OCI-LY1 (cell line): Measurements from ENCODE around the gene ARHGAP24.

ENCODE experiments used
- H2AFZ ChIP-seq: fragments of 200-600 bp; sonication (generic), shearing (Covaris generic); 2 replicates; pipeline ENCODE4 v1.6.0; 2014; ENCODE audit warnings: antibody characterized with exemption, mild to moderate bottlenecking, low read length
- H3F3A ChIP-seq: fragments of 200-600 bp; sonication (generic), shearing (Covaris generic); 2 replicates; pipeline ENCODE4 v1.6.0; 2014; ENCODE audit warnings: mild to moderate bottlenecking, antibody characterized with exemption, low read length, moderate library complexity; ENCODE audit not compliant: insufficient read depth
- H3K27ac ChIP-seq: fragments of 200-600 bp; sonication (generic); 2 replicates; pipeline ENCODE4 v1.5.1; 2014; ENCODE audit warnings: low read length, mixed run types, mild to moderate bottlenecking, low read depth; ENCODE audit not compliant: poor library complexity, severe bottlenecking
- H3K27me3 ChIP-seq: fragments of 200-600 bp; sonication (generic); 2 replicates; pipeline ENCODE4 v1.6.0; 2014; ENCODE audit warnings: antibody characterized with exemption, mild to moderate bottlenecking, low read length, moderate library complexity; ENCODE audit not compliant: insufficient read depth
- H3K36me3 ChIP-seq: fragments of 200-600 bp; sonication (generic); 2 replicates; pipeline ENCODE4 v1.6.1; 2014; ENCODE audit warnings: mild to moderate bottlenecking, antibody characterized with exemption, low read length, moderate library complexity, mixed read lengths; ENCODE audit not compliant: insufficient read depth
- H3K4me1 ChIP-seq: fragments of 200-600 bp; sonication (generic); 2 replicates; pipeline ENCODE4 v1.5.1; 2014; ENCODE audit warnings: mild to moderate bottlenecking, low read length, moderate library complexity; ENCODE audit not compliant: insufficient read depth, severe bottlenecking
- H3K4me2 ChIP-seq: fragments of 200-600 bp; sonication (generic), shearing (Covaris generic); 2 replicates; pipeline ENCODE4 v1.6.1; 2014; ENCODE audit warnings: low read length
- H3K4me3 ChIP-seq: fragments of 200-600 bp; sonication (generic); 2 replicates; pipeline ENCODE4 v1.5.1; 2014; ENCODE audit warnings: low read length, low read depth, mild to moderate bottlenecking, mixed read lengths; ENCODE audit not compliant: poor library complexity, severe bottlenecking
- H3K79me2 ChIP-seq: fragments of 200-600 bp; shearing (Covaris generic); 2 replicates; pipeline ENCODE4 v1.6.1; 2016; ENCODE audit warnings: mixed run types, low read length, mixed read lengths; ENCODE audit not compliant: insufficient read depth
- H3K9ac ChIP-seq: fragments of 200-600 bp; sonication (generic), shearing (Covaris generic); 2 replicates; pipeline ENCODE4 v1.6.1; 2014; ENCODE audit warnings: mild to moderate bottlenecking, low read length, mixed read lengths
- H3K9me2 ChIP-seq: fragments of 200-600 bp; sonication (generic), shearing (Covaris generic); 2 replicates; pipeline ENCODE4 v1.6.1; 2014; ENCODE audit warnings: low read depth, mild to moderate bottlenecking, low read length, mixed read lengths
- H3K9me3 ChIP-seq: fragments of 200-600 bp; shearing (Covaris generic); 2 replicates; pipeline ENCODE4 v1.6.1; 2014; ENCODE audit warnings: low read length, mixed read lengths
- H4K20me1 ChIP-seq: fragments of 200-600 bp; sonication (generic), shearing (Covaris generic); 2 replicates; pipeline ENCODE4 v1.6.0; 2016; ENCODE audit warnings: mild to moderate bottlenecking, low read length; ENCODE audit not compliant: insufficient read depth
- EZH2 ChIP-seq: fragments of 200-600 bp; sonication (generic), shearing (Covaris generic); IDR thresholded peaks from 2 replicates; pipeline ENCODE4 v1.8.0; 2017; ENCODE audit warnings: borderline replicate concordance, mixed run types, mild to moderate bottlenecking, antibody characterized with exemption, low read length, moderate library complexity, mixed read lengths
- TF ChIP-seq, protein P1 (sequence below): fragments of 200-600 bp; sonication (generic), shearing (Covaris generic); IDR thresholded peaks from 2 replicates; pipeline ENCODE4 v1.5.1; 2017; ENCODE audit warnings: mild to moderate bottlenecking, antibody characterized with exemption, low read length, moderate library complexity, mixed read lengths

Gene ARHGAP24

DNA sequence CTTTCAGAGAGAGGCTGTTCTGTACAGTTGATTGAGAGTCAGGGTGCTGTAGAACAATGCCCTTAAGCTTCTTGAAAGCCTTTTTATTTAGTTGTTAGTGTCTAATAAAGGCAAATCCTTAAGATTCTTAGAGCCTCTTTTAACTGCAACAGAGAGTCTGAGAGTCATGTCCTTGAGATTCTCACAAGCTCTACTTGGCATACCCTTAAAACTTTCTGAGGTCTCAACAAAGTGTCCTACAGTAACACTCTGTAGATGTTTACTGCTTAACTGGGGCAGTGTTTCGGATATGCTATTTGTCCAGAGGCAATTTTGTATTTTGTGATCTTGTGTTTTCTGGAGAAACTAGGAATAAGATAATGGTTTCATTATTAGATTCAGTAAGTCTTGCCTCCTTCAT is 209.7 kb downstream of the ARHGAP24 start:
- Histone ChIP-seq H3K4me2 (no peak overlapping the region), H4K20me1 (no peaks in the 10 kb centered on the region), H2AFZ (no peak overlapping the region), H3K9ac (no peak overlapping the region), H3K36me3 (peaks cover 89% of the 10 kb centered on the region), H3K9me3 (no peaks in the 10 kb centered on the region; the same call in 1 of the 2 replicates), H3K27ac (peak overlapping the region; percentile 7), H3K79me2 (peaks cover 32% of the 10 kb centered on the region), H3K9me2 (no peaks in the 10 kb centered on the region), H3K4me3 (no peak overlapping the region), H3K4me1 (peaks cover 17% of the 10 kb centered on the region), H3K27me3 (no peaks in the 10 kb centered on the region), H3F3A (no peaks in the 10 kb centered on the region)
- no peak for TF ChIP-seq EZH2
- TF ChIP-seq, protein P1, sequence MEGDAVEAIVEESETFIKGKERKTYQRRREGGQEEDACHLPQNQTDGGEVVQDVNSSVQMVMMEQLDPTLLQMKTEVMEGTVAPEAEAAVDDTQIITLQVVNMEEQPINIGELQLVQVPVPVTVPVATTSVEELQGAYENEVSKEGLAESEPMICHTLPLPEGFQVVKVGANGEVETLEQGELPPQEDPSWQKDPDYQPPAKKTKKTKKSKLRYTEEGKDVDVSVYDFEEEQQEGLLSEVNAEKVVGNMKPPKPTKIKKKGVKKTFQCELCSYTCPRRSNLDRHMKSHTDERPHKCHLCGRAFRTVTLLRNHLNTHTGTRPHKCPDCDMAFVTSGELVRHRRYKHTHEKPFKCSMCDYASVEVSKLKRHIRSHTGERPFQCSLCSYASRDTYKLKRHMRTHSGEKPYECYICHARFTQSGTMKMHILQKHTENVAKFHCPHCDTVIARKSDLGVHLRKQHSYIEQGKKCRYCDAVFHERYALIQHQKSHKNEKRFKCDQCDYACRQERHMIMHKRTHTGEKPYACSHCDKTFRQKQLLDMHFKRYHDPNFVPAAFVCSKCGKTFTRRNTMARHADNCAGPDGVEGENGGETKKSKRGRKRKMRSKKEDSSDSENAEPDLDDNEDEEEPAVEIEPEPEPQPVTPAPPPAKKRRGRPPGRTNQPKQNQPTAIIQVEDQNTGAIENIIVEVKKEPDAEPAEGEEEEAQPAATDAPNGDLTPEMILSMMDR, result no peak

GRCh38 chr4:85686398-85686797 is 211.4 kb downstream of the ARHGAP24 start:
- Histone ChIP-seq H3K27me3 (no peaks in the 10 kb centered on the region), H3K9me3 (no peaks in the 10 kb centered on the region; the same call in 1 of the 2 replicates), H3K79me2 (peaks cover 47% of the 10 kb centered on the region), H2AFZ (no peak overlapping the region), H4K20me1 (no peaks in the 10 kb centered on the region), H3K9me2 (no peaks in the 10 kb centered on the region), H3K36me3 (peaks cover 90% of the 10 kb centered on the region), H3K4me2 (no peak overlapping the region), H3F3A (no peaks in the 10 kb centered on the region), H3K4me3 (no peak overlapping the region), H3K9ac (no peak overlapping the region), H3K27ac (no peak overlapping the region), H3K4me1 (peaks cover 3% of the 10 kb centered on the region)
- TF ChIP-seq, protein P1, result no peak
- TF ChIP-seq EZH2, result no peak

- H3K4me1 ChIP-seq, result peaks cover 20% of the 10 kb centered on the region
- no peak overlapping the region for H3K4me3 ChIP-seq
- no peak overlapping the region for H3K9ac ChIP-seq
- H3K27ac ChIP-seq, result no peak overlapping the region
- H3K36me3 ChIP-seq, result peaks cover 93% of the 10 kb centered on the region
- no peaks in the 10 kb centered on the region for H3K9me2 ChIP-seq
- peaks cover 5% of the 10 kb centered on the region; the same call in 1 of the 2 replicates for H3K9me3 ChIP-seq
- H3K27me3 ChIP-seq, result no peaks in the 10 kb centered on the region
- no peak overlapping the region for H2AFZ ChIP-seq
- TF ChIP-seq, protein P1, result no peak
- no peak for TF ChIP-seq EZH2
- peaks cover 65% of the 10 kb centered on the region for H3K79me2 ChIP-seq
- H3F3A ChIP-seq, result no peaks in the 10 kb centered on the region
- no peak overlapping the region for H3K4me2 ChIP-seq
- no peaks in the 10 kb centered on the region for H4K20me1 ChIP-seq
Observed at GRCh38 chr4:85688055-85688740, 213.2 kb downstream of the ARHGAP24 start.
